HEK293 (cell line): ENCODE data around the gene GRK5.
A peak's percentile ranks its signal among the peaks of the same experiment; 100 is the strongest.

Source experiments
- CTCF ChIA-PET: fragments of 350-600 bp; formaldehyde crosslinking; extraction: SDS; loops from one replicate; lab custom pipeline; 2021; ENCODE audit warnings: antibody characterized with exemption; lab: Yijun Ruan, JAX
- POLR2A ChIA-PET: fragments of 300-600 bp; formaldehyde crosslinking; extraction: SDS; loops from one replicate; lab custom pipeline; 2020; ENCODE audit warnings: antibody characterized with exemption, inconsistent platforms; lab: Yijun Ruan, JAX
- H3K27ac ChIP-seq: fragments of 200-500 bp; sonication (Bioruptor generic); 2 replicates; pipeline ENCODE4 v1.5.1; 2014; ENCODE audit warnings: low read depth, low read length, control low read depth, inconsistent platforms; ENCODE audit errors: extremely low read depth
- H3K36me3 ChIP-seq, 2 experiments: fragments of 200-500 bp in 1 of 2; sonication (Bioruptor generic) in 1 of 2; 1 replicate in 1 of 2; 2 replicates in 1 of 2; pipeline ENCODE4 v1.5.1; 2014 to 2017; ENCODE audit warnings: inconsistent platforms in 2 of 2, low read length in 2 of 2; ENCODE audit not compliant: control insufficient read depth in 2 of 2, insufficient read depth in 1 of 2
- H3K4me1 ChIP-seq: fragments of 200-500 bp; sonication (Bioruptor generic); 2 replicates; pipeline ENCODE4 v1.5.1; 2014; ENCODE audit warnings: mild to moderate bottlenecking, low read length, inconsistent platforms; ENCODE audit not compliant: control insufficient read depth, insufficient read depth
- H3K4me3 ChIP-seq: 2 replicates; pipeline ENCODE4 v1.5.1; 2011; ENCODE audit warnings: low read depth, mild to moderate bottlenecking, control low read depth, low read length, moderate library complexity
- H3K9me3 ChIP-seq: fragments of 200-500 bp; sonication (Bioruptor generic); 2 replicates; pipeline ENCODE4 v1.5.1; 2014; ENCODE audit warnings: low read depth, low read length, inconsistent platforms; ENCODE audit not compliant: control insufficient read depth, insufficient read depth
- BCL11A ChIP-seq: fragments of 450-650 bp; formaldehyde crosslinking; IDR thresholded peaks from 2 replicates; pipeline ENCODE4 v1.5.1; 2016; ENCODE audit warnings: low read depth, missing biosample characterization, missing genetic modification characterization
- FEZF1 ChIP-seq: fragments of 450-650 bp; formaldehyde crosslinking; IDR thresholded peaks from 2 replicates; pipeline ENCODE4 v1.5.1; 2016; ENCODE audit warnings: missing biosample characterization, missing genetic modification characterization
- GLI2 ChIP-seq: fragments of 450-650 bp; formaldehyde crosslinking; IDR thresholded peaks from 2 replicates; pipeline ENCODE4; 2017; ENCODE audit warnings: missing biosample characterization, missing genetic modification characterization, low read depth, borderline replicate concordance
- GLIS1 ChIP-seq: fragments of 450-650 bp; formaldehyde crosslinking; IDR thresholded peaks from 2 replicates; pipeline ENCODE4 v1.5.1; 2016; ENCODE audit warnings: missing biosample characterization, missing genetic modification characterization
- IKZF3 ChIP-seq: fragments of 450-650 bp; IDR thresholded peaks from 2 replicates; pipeline ENCODE4 v1.5.0; 2018; ENCODE audit warnings: missing biosample characterization, mild to moderate bottlenecking, missing genetic modification characterization, moderate library complexity
- OSR2 ChIP-seq: fragments of 450-650 bp; formaldehyde crosslinking; IDR thresholded peaks from 2 replicates; pipeline ENCODE4 v1.5.1; 2016; ENCODE audit warnings: missing biosample characterization, missing genetic modification characterization
- PRDM1 ChIP-seq: fragments of 450-650 bp; formaldehyde crosslinking; IDR thresholded peaks from 2 replicates; pipeline ENCODE4; 2016; ENCODE audit warnings: missing biosample characterization, missing genetic modification characterization
- TRIM28 ChIP-seq: IDR thresholded peaks from 2 replicates; pipeline ENCODE4 v1.6.1; 2011; ENCODE audit warnings: low read length, control low read depth, borderline replicate concordance
- YY2 ChIP-seq: fragments of 450-650 bp; formaldehyde crosslinking; IDR thresholded peaks from 2 replicates; pipeline ENCODE4 v1.5.1; 2016; ENCODE audit warnings: missing biosample characterization, missing genetic modification characterization
- ZBTB1 ChIP-seq: fragments of 450-650 bp; formaldehyde crosslinking; IDR thresholded peaks from 2 replicates; pipeline ENCODE4 v1.5.1; 2016; ENCODE audit warnings: missing biosample characterization, missing genetic modification characterization
- ZBTB17 ChIP-seq: fragments of 450-650 bp; formaldehyde crosslinking; IDR thresholded peaks from 2 replicates; pipeline ENCODE4 v1.5.1; 2016; ENCODE audit warnings: missing biosample characterization, missing genetic modification characterization
- ZBTB48 ChIP-seq: fragments of 450-650 bp; formaldehyde crosslinking; IDR thresholded peaks from 2 replicates; pipeline ENCODE4 v1.5.1; 2016; ENCODE audit warnings: missing biosample characterization, missing genetic modification characterization
- ZFP3 ChIP-seq: fragments of 450-650 bp; formaldehyde crosslinking; IDR thresholded peaks from 2 replicates; pipeline ENCODE4 v1.5.1; 2016; ENCODE audit warnings: low read depth, missing biosample characterization, missing genetic modification characterization
- ZFP41 ChIP-seq: fragments of 450-650 bp; formaldehyde crosslinking; IDR thresholded peaks from 2 replicates; pipeline ENCODE4 v1.5.1; 2016; ENCODE audit warnings: missing biosample characterization, missing genetic modification characterization, borderline replicate concordance
- ZNF133 ChIP-seq: fragments of 450-650 bp; formaldehyde crosslinking; IDR thresholded peaks from 2 replicates; pipeline ENCODE4 v1.5.1; 2016; ENCODE audit warnings: missing biosample characterization, missing genetic modification characterization
- ZNF138 ChIP-seq: fragments of 450-650 bp; formaldehyde crosslinking; IDR thresholded peaks from 2 replicates; pipeline ENCODE4 v1.5.1; 2016; ENCODE audit warnings: missing biosample characterization, missing genetic modification characterization, borderline replicate concordance
- ZNF146 ChIP-seq: fragments of 450-650 bp; formaldehyde crosslinking; IDR thresholded peaks from 2 replicates; pipeline ENCODE4 v1.5.1; 2016; ENCODE audit warnings: missing biosample characterization, missing genetic modification characterization
- ZNF175 ChIP-seq: fragments of 450-650 bp; formaldehyde crosslinking; IDR thresholded peaks from 2 replicates; pipeline ENCODE4 v1.5.1; 2016; ENCODE audit warnings: missing biosample characterization, missing genetic modification characterization
- ZNF248 ChIP-seq: fragments of 450-650 bp; formaldehyde crosslinking; IDR thresholded peaks from 2 replicates; pipeline ENCODE4 v1.5.1; 2017; ENCODE audit warnings: missing biosample characterization, missing genetic modification characterization
- ZNF274 ChIP-seq, 2 experiments: fragments of 200-500 bp in 1 of 2; fragments of 450-650 bp in 1 of 2; sonication (Bioruptor generic) in 1 of 2; formaldehyde crosslinking in 1 of 2; IDR thresholded peaks; 2 replicates each; pipeline versions ENCODE4 v1.5.1 to v1.6.1; 2014 to 2016; ENCODE audit warnings: borderline replicate concordance in 1 of 2, inconsistent platforms in 1 of 2, low read length in 1 of 2, missing biosample characterization in 1 of 2, missing genetic modification characterization in 1 of 2
- ZNF302 ChIP-seq: fragments of 450-650 bp; formaldehyde crosslinking; IDR thresholded peaks from 2 replicates; pipeline ENCODE4 v1.5.1; 2016; ENCODE audit warnings: missing biosample characterization, missing genetic modification characterization, low read depth
- ZNF510 ChIP-seq: fragments of 450-650 bp; formaldehyde crosslinking; IDR thresholded peaks from 2 replicates; pipeline ENCODE4 v1.5.1; 2018; ENCODE audit warnings: mild to moderate bottlenecking, missing genetic modification characterization, missing biosample characterization; ENCODE audit not compliant: insufficient replicate concordance
- ZNF514 ChIP-seq: fragments of 450-650 bp; formaldehyde crosslinking; IDR thresholded peaks from 2 replicates; pipeline ENCODE4 v1.5.1; 2016; ENCODE audit warnings: missing biosample characterization, missing genetic modification characterization
- ZNF548 ChIP-seq: fragments of 450-650 bp; formaldehyde crosslinking; IDR thresholded peaks from 2 replicates; pipeline ENCODE4 v1.5.1; 2016; ENCODE audit warnings: missing biosample characterization, missing genetic modification characterization
- ZNF561 ChIP-seq: fragments of 450-650 bp; IDR thresholded peaks from 2 replicates; pipeline ENCODE4 v1.5.1; 2018; ENCODE audit warnings: missing biosample characterization, missing genetic modification characterization, borderline replicate concordance
- ZNF629 ChIP-seq: fragments of 450-650 bp; formaldehyde crosslinking; IDR thresholded peaks from 2 replicates; pipeline ENCODE4 v1.5.1; 2017; ENCODE audit warnings: missing biosample characterization, missing genetic modification characterization
- ZNF658 ChIP-seq: fragments of 450-650 bp; formaldehyde crosslinking; IDR thresholded peaks from 2 replicates; pipeline ENCODE4; 2016; ENCODE audit warnings: missing biosample characterization, missing genetic modification characterization
- ZNF768 ChIP-seq: fragments of 450-650 bp; formaldehyde crosslinking; IDR thresholded peaks from 2 replicates; pipeline ENCODE4 v1.5.1; 2018; ENCODE audit warnings: missing biosample characterization, mild to moderate bottlenecking, missing genetic modification characterization
- ZNF776 ChIP-seq: fragments of 450-650 bp; formaldehyde crosslinking; IDR thresholded peaks from 2 replicates; pipeline ENCODE4 v1.5.0; 2017; ENCODE audit warnings: missing biosample characterization, missing genetic modification characterization, borderline replicate concordance
- ZNF777 ChIP-seq: fragments of 450-650 bp; formaldehyde crosslinking; IDR thresholded peaks from 2 replicates; pipeline ENCODE4 v1.5.1; 2017; ENCODE audit warnings: missing biosample characterization, missing genetic modification characterization, borderline replicate concordance
- TF ChIP-seq, protein P1 (sequence below): fragments of 450-650 bp; formaldehyde crosslinking; IDR thresholded peaks from 2 replicates; pipeline ENCODE4 v1.5.1; 2016; ENCODE audit warnings: missing biosample characterization, missing genetic modification characterization
- TF ChIP-seq, protein P2 (sequence below): fragments of 450-650 bp; formaldehyde crosslinking; IDR thresholded peaks from 2 replicates; pipeline ENCODE4 v1.5.1; 2016; ENCODE audit warnings: missing biosample characterization, missing genetic modification characterization
- TF ChIP-seq, protein P3 (sequence below): fragments of 450-650 bp; formaldehyde crosslinking; IDR thresholded peaks from 2 replicates; pipeline ENCODE4 v1.5.1; 2017; ENCODE audit warnings: missing biosample characterization, mild to moderate bottlenecking, missing genetic modification characterization, moderate library complexity
- TF ChIP-seq, protein P4 (sequence below): fragments of 450-650 bp; formaldehyde crosslinking; IDR thresholded peaks from 2 replicates; pipeline ENCODE4 v1.5.1; 2016; ENCODE audit warnings: missing biosample characterization, missing genetic modification characterization

GRK5 gene

DNA sequence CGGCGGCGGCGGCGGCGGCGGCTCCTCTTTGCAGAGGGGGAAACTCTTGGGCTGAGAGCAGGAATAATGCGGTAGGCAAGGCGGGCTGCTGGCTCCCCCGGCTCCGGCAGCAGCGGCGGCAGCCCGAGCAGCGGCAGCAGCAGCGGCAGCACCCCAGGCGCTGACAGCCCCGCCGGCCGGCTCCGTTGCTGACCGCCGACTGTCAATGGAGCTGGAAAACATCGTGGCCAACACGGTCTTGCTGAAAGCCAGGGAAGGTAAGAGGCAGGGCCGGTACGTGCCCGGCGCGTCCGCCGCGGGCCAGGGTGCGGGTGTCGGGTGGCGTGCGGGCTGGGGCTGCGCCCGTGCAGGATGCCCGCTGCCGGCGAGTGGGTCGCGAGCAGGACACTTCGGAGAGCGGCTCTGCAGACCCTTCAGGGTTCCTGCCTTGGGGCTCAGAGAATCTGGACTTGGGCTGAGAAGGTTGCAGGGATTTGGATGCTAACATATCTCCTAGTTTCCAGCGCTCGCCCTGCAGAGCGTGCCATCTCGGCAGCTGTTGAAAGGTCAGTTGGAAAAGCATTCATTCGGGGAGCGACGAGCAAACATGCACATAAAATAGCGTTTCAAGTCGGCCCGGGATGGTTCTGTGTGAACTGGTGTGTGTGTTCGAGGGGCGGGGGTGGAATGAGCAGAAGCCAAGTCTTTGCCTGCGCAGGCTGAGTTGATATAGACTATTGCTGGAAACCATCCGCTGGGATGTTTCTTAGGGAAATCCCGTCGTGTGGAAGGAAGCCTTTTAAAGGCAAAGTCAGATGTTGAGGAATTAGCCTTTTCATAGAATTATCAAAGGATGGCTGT lies 562 bp downstream of the GRK5 start (continued):
- TF ChIP-seq GLI2 = no peak
- TF ChIP-seq ZFP41 = no peak
- no peak for TF ChIP-seq ZNF302 (tag by site-specific recombination)
- no peak for TF ChIP-seq ZNF776 (tag by site-specific recombination)
- 0 out of 2 replicates have a peak, but pooled peaks have one; percentile 25 for TF ChIP-seq ZNF561
- 0 out of 2 replicates have a peak, but pooled peaks have one; percentile 18 for TF ChIP-seq IKZF3 (tag by site-specific recombination)
- no peak for TF ChIP-seq ZNF133
- TF ChIP-seq FEZF1 (tag by site-specific recombination) = no peak
- no peak for TF ChIP-seq ZNF629 (tag by site-specific recombination)
- TF ChIP-seq ZNF274 (IDR thresholded peaks at IDR 0.05; ENCODE audit: low read length) = no peak
- TF ChIP-seq ZNF274 (tag by site-specific recombination; IDR thresholded peaks at IDR 0.05; ENCODE audit: borderline replicate concordance) = no peak
- no peak for TF ChIP-seq ZNF768 (tag by site-specific recombination)
- no peak for TF ChIP-seq ZNF510 (tag by site-specific recombination)
- peak; percentile 94 for TF ChIP-seq ZBTB17
- TF ChIP-seq ZNF146 (tag by site-specific recombination) = no peak
- no peak for TF ChIP-seq ZBTB1
- no peak for TF ChIP-seq ZNF777
- TF ChIP-seq, protein P1, sequence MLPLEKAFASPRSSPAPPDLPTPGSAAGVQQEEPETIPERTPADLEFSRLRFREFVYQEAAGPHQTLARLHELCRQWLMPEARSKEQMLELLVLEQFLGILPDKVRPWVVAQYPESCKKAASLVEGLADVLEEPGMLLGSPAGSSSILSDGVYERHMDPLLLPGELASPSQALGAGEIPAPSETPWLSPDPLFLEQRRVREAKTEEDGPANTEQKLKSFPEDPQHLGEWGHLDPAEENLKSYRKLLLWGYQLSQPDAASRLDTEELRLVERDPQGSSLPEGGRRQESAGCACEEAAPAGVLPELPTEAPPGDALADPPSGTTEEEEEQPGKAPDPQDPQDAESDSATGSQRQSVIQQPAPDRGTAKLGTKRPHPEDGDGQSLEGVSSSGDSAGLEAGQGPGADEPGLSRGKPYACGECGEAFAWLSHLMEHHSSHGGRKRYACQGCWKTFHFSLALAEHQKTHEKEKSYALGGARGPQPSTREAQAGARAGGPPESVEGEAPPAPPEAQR (tag by site-specific recombination) = no peak
- no peak for TF ChIP-seq ZNF514
- TF ChIP-seq, all 188 proteins: peak for 20

DNA sequence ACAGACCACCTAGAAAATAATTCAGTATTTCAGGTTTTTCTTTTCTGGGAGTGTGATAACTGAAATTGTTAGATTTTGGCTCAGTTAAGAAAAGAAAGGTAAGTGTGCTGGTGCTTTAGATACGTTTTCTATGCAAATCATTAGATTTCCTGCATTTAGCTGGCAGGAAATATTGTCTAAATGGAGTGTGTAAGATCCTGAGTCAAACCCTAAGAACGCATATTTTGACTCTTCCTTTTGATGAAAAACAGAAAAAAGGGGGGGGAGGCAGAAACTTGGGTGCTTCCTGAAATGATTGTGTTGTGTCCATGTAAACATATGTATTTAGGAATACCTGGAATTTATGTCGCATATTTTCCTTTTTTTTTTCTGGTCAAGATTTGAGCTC lies 1.2 kb downstream of the GRK5 start:
- Histone ChIP-seq H3K4me3 (peak overlapping the region; percentile 73), H3K9me3 (no peaks in the 10 kb centered on the region), H3K36me3 (no peaks in the 10 kb centered on the region), H3K4me1 (peaks cover 36% of the 10 kb centered on the region), H3K27ac (no peak overlapping the region; the same call in 1 of the 2 replicates)
- ChIA-PET POLR2A (interaction anchor here (1.0 kb wide), 1 partner anchor 334 kb away, joined by 4 read pairs; the partner anchor contains the start of gene RGS10), CTCF (interaction anchor here (0.9 to 3.0 kb wide), 9 partner anchors 10 to 100 kb away, joined by 3 to 17 read pairs (median 6); no protein-coding TSS in a partner anchor)
- no peak for TF ChIP-seq ZNF658 (tag by site-specific recombination)
- TF ChIP-seq GLIS1 (tag by site-specific recombination) = no peak
- no peak for TF ChIP-seq ZNF776 (tag by site-specific recombination)
- TF ChIP-seq, protein P2, sequence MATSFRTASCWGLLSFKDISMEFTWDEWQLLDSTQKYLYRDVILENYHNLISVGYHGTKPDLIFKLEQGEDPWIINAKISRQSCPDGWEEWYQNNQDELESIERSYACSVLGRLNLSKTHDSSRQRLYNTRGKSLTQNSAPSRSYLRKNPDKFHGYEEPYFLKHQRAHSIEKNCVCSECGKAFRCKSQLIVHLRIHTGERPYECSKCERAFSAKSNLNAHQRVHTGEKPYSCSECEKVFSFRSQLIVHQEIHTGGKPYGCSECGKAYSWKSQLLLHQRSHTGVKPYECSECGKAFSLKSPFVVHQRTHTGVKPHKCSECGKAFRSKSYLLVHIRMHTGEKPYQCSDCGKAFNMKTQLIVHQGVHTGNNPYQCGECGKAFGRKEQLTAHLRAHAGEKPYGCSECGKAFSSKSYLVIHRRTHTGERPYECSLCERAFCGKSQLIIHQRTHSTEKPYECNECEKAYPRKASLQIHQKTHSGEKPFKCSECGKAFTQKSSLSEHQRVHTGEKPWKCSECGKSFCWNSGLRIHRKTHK (tag by site-specific recombination) = no peak
- TF ChIP-seq, protein P3, sequence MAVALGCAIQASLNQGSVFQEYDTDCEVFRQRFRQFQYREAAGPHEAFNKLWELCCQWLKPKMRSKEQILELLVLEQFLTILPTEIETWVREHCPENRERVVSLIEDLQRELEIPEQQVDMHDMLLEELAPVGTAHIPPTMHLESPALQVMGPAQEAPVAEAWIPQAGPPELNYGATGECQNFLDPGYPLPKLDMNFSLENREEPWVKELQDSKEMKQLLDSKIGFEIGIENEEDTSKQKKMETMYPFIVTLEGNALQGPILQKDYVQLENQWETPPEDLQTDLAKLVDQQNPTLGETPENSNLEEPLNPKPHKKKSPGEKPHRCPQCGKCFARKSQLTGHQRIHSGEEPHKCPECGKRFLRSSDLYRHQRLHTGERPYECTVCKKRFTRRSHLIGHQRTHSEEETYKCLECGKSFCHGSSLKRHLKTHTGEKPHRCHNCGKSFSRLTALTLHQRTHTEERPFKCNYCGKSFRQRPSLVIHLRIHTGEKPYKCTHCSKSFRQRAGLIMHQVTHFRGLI (tag by site-specific recombination) = no peak
- TF ChIP-seq, protein P4, sequence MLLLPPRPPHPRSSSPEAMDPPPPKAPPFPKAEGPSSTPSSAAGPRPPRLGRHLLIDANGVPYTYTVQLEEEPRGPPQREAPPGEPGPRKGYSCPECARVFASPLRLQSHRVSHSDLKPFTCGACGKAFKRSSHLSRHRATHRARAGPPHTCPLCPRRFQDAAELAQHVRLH (tag by site-specific recombination) = no peak
- TF ChIP-seq TRIM28 = no peak
- TF ChIP-seq ZBTB1 = no peak
- TF ChIP-seq OSR2 = no peak
- TF ChIP-seq ZNF138 (tag by site-specific recombination) = no peak
- no peak for TF ChIP-seq ZFP3 (tag by site-specific recombination)
- TF ChIP-seq ZNF514 = no peak
- TF ChIP-seq ZNF248 (tag by site-specific recombination) = no peak
- no peak for TF ChIP-seq YY2 (tag by site-specific recombination)
- TF ChIP-seq ZNF175 (tag by site-specific recombination) = no peak
- no peak for TF ChIP-seq PRDM1 (tag by site-specific recombination)
- no peak for TF ChIP-seq BCL11A (tag by site-specific recombination)
- no peak for TF ChIP-seq ZNF548 (tag by site-specific recombination)
- no peak for TF ChIP-seq ZBTB48 (tag by site-specific recombination)
- TF ChIP-seq, all 188 proteins: peak for 0
